ENCODE measurements around the gene MBL2.

MBL2 gene

DNA sequence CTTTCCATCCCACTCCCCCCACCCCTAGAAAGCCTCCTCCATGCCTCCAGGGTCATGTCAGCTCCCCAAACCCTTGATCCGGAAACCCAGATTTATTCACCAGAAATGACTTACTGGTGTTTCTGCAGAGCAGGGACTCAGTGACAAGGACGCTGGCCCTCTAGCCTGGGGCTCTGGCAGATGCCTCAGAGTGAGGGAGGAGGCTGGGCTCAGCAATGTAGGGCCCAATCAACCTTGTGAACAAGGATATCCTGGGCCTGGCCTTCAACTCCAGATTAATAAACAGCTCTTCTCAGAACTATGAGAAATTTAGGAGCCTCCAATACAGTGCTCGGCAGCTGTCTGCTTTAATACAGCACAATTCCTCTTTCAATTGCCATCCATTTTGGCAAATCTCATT, at the start of gene MBL2:
Gene MBL2 (minus strand): TSS at position 162 of the 400 bp plus-strand sequence. CDS start 1,149 bp downstream, outside the sequence.
- ATAC-seq (replicated peaks; ENCODE audit: extremely low read depth, poor library complexity, severe bottlenecking) = no peak
- Mint-ChIP-seq H3K27me3 (no peaks in the 10 kb centered on the region), H3K27ac (ENCODE audit: low read depth) (no peak within 1 kb of the TSS), H3K4me3 (no peak within 1 kb of the TSS), H3K36me3 (ENCODE audit: insufficient read depth) (no peaks in the 10 kb centered on the region), H3K9me3 (peaks cover 19% of the 10 kb centered on the region), H3K4me1 (no peaks in the 10 kb centered on the region)
- DNase-seq (ENCODE audit: low spot score in 2 of 2) = no peak

- Mint-ChIP-seq H3K27ac (ENCODE audit: low read depth) (no peak overlapping the region), H3K27me3 (no peaks in the 10 kb centered on the region), H3K36me3 (ENCODE audit: insufficient read depth) (no peaks in the 10 kb centered on the region), H3K9me3 (peaks cover 20% of the 10 kb centered on the region), H3K4me1 (no peaks in the 10 kb centered on the region), H3K4me3 (no peak overlapping the region)
- ATAC-seq (replicated peaks; ENCODE audit: extremely low read depth, poor library complexity, severe bottlenecking) (no peak), DNase-seq (ENCODE audit: low spot score in 2 of 2) (no peak)
Measured at GRCh38 chr10:52820309-52820708, 47.7 kb upstream of the MBL2 start.

- DNase-seq (ENCODE audit: low spot score in 2 of 2) (no peak), ATAC-seq (replicated peaks; ENCODE audit: extremely low read depth, poor library complexity, severe bottlenecking) (no peak)
- H3K27ac Mint-ChIP-seq (ENCODE audit: low read depth) = no peak overlapping the region
- H3K27me3 Mint-ChIP-seq = no peaks in the 10 kb centered on the region
- peaks cover 22% of the 10 kb centered on the region for H3K9me3 Mint-ChIP-seq
- no peaks in the 10 kb centered on the region for H3K4me1 Mint-ChIP-seq
- no peak overlapping the region for H3K4me3 Mint-ChIP-seq
- no peaks in the 10 kb centered on the region for H3K36me3 Mint-ChIP-seq (ENCODE audit: insufficient read depth)
Measured at GRCh38 chr10:52818019-52818418, 45.4 kb upstream of the MBL2 start.

- Mint-ChIP-seq H3K27me3 (no peaks in the 10 kb centered on the region), H3K4me3 (no peak overlapping the region), H3K4me1 (no peaks in the 10 kb centered on the region), H3K27ac (ENCODE audit: low read depth) (no peak overlapping the region), H3K36me3 (ENCODE audit: insufficient read depth) (no peaks in the 10 kb centered on the region), H3K9me3 (peaks cover 22% of the 10 kb centered on the region)
- ATAC-seq (replicated peaks; ENCODE audit: extremely low read depth, poor library complexity, severe bottlenecking) (no peak), DNase-seq (ENCODE audit: low spot score in 2 of 2) (no peak)
Measured at GRCh38 chr10:52814506-52814905, 41.9 kb upstream of the MBL2 start.

DNA sequence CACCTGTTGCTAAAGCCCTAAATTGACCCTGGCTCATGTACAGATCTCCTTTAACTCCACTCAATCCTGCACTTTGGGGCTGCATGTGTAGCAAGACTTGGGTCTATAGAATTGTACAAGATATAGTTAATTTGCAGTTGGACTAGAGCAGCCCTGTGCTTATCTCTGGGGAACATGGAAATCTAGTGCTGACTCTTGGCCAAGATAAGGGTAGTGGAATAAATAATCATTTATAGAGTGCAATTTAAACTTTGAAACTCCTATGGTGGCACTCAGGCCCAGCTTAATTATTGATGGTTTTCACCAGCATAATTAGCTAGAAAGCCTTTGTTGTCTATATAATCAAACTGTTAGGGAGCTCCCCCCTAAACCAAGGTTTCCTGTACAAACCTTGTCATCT, 39.2 kb upstream of the MBL2 start:
- H3K36me3 Mint-ChIP-seq (ENCODE audit: insufficient read depth) = no peaks in the 10 kb centered on the region
- H3K9me3 Mint-ChIP-seq = peaks cover 15% of the 10 kb centered on the region
- H3K4me1 Mint-ChIP-seq = no peaks in the 10 kb centered on the region
- ATAC-seq (replicated peaks; ENCODE audit: extremely low read depth, poor library complexity, severe bottlenecking) = no peak
- H3K27me3 Mint-ChIP-seq = no peaks in the 10 kb centered on the region
- H3K4me3 Mint-ChIP-seq = no peak overlapping the region
- H3K27ac Mint-ChIP-seq (ENCODE audit: low read depth) = no peak overlapping the region
- no peak for DNase-seq (ENCODE audit: low spot score in 2 of 2)

- Mint-ChIP-seq H3K4me3 (no peak overlapping the region), H3K27ac (ENCODE audit: low read depth) (no peak overlapping the region), H3K9me3 (peaks cover 12% of the 10 kb centered on the region), H3K27me3 (no peaks in the 10 kb centered on the region), H3K4me1 (no peaks in the 10 kb centered on the region), H3K36me3 (ENCODE audit: insufficient read depth) (no peaks in the 10 kb centered on the region)
- DNase-seq (ENCODE audit: low spot score in 2 of 2) (no peak), ATAC-seq (replicated peaks; ENCODE audit: extremely low read depth, poor library complexity, severe bottlenecking) (no peak)
Measured at GRCh38 chr10:52810761-52811160, 38.2 kb upstream of the MBL2 start.

DNA sequence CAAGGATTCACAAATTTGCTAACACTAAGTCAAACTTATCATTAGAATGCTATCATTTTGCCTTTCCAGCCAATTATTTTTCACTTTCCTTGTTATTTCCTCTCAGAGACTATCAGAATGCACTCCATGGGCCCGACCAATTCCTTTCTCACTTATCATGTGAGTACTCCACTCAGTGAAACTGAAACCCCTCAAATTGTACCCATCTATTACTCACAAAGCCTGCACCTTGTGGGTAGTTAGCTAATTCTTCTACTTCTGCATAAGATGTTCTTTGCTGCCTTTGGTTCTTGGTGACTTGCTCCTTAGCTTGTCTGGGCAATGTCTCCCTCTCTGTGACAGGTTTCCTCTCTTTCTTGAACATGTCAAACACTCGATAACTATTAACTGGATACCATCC, 35.2 kb upstream of the MBL2 start:
- H3K27ac Mint-ChIP-seq (ENCODE audit: low read depth) = no peak overlapping the region
- no peaks in the 10 kb centered on the region for H3K27me3 Mint-ChIP-seq
- H3K4me3 Mint-ChIP-seq = no peak overlapping the region
- no peaks in the 10 kb centered on the region for H3K36me3 Mint-ChIP-seq (ENCODE audit: insufficient read depth)
- H3K4me1 Mint-ChIP-seq = no peaks in the 10 kb centered on the region
- ATAC-seq (replicated peaks; ENCODE audit: extremely low read depth, poor library complexity, severe bottlenecking) (no peak), DNase-seq (ENCODE audit: low spot score in 2 of 2) (no peak)
- no peaks in the 10 kb centered on the region for H3K9me3 Mint-ChIP-seq

DNA sequence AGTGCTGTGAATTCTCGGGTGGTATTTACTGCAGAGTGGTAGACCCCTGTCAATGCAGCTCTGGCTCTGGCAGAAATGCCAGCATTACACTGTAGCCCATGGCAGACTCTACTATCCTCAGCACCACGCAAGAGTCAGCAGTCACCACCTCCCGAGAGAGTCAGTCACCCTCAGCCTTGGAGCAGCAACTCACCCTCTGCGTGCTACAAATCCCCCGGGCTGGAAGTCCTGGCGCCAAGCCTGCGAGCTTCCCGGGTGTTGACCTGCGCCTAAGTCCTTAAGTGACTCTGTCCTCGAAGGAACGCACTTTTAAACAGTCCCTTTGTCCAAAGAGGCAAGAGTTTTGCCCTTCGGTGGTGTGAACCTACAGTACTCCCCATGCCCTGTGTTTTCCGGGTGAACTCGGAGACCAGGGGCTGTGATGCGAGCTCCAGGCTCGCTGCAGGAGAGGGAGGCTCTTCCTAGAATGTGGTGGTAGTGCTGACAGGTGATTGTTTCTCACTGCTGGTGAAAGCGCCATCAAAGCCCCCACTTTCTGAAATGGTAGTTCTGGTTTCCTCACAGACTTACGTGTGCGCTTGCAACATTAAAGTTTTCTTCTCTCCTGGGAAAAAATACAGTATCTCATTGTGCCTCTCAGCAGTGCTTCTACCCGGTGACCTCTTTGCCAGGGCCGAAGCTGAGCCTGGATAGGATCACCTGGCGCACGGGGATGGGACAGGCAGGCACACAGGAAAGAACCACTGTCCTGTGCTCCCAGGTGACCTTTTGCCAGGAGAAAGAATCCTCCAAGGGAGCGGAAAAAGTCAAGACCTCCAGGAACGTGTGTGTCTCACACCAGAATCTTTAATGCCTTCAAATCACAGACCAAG, 33.1 kb upstream of the MBL2 start:
- no peaks in the 10 kb centered on the region for H3K27me3 Mint-ChIP-seq
- no peaks in the 10 kb centered on the region for H3K36me3 Mint-ChIP-seq (ENCODE audit: insufficient read depth)
- no peak for DNase-seq (ENCODE audit: low spot score in 2 of 2)
- H3K4me1 Mint-ChIP-seq = no peaks in the 10 kb centered on the region
- peaks cover 7% of the 10 kb centered on the region for H3K9me3 Mint-ChIP-seq
- no peak for ATAC-seq (replicated peaks; ENCODE audit: extremely low read depth, poor library complexity, severe bottlenecking)
- H3K4me3 Mint-ChIP-seq = no peak overlapping the region
- H3K27ac Mint-ChIP-seq (ENCODE audit: low read depth) = no peak overlapping the region

DNA sequence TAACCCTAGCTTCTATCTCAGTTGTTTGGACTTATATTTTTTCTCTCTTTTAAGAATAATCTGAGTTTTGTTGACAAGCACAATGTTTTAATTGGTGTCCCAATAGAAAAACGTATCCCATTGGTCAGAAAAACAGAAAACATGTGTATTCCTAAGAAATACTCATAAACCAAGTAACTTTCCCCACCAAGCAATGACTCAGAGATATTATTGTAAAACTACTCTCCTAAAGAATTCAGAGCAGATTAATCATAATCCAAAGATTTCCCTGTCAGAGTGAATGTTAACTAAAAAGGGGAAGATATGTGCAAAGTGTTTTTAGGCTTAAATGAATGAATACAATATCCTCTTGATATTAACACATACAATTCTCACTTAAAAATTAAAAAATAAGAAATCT, 29.4 kb upstream of the MBL2 start:
- ATAC-seq (replicated peaks; ENCODE audit: extremely low read depth, poor library complexity, severe bottlenecking) = no peak
- no peak for DNase-seq (ENCODE audit: low spot score in 2 of 2)
- no peaks in the 10 kb centered on the region for H3K36me3 Mint-ChIP-seq (ENCODE audit: insufficient read depth)
- no peaks in the 10 kb centered on the region for H3K27me3 Mint-ChIP-seq
- no peak overlapping the region for H3K27ac Mint-ChIP-seq (ENCODE audit: low read depth)
- H3K4me3 Mint-ChIP-seq = no peak overlapping the region
- peaks cover 26% of the 10 kb centered on the region for H3K9me3 Mint-ChIP-seq
- no peaks in the 10 kb centered on the region for H3K4me1 Mint-ChIP-seq

DNA sequence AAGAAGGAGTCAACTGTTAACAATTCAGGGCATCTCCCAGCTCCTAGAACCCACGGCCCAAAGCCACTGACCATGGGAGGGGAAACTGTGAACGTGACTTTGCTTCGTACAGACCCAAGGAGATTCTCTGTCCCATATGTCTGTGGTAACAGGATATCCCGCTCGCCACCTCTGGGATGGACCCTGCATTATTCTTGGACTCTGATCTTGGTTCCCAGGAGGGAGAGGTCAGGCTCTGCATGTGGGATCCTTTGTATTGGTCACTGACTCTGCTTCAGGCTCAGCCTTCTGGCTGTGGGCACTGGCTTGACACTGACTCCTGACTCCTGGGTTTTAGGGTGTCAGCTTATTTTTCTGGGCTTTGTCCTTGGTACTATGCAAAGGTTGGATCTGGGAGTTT, 13.5 kb upstream of the MBL2 start:
- Mint-ChIP-seq H3K36me3 (ENCODE audit: insufficient read depth) (no peaks in the 10 kb centered on the region), H3K9me3 (peaks cover 19% of the 10 kb centered on the region), H3K27me3 (no peaks in the 10 kb centered on the region), H3K4me3 (no peak overlapping the region), H3K27ac (ENCODE audit: low read depth) (no peak overlapping the region), H3K4me1 (no peaks in the 10 kb centered on the region)
- DNase-seq (ENCODE audit: low spot score in 2 of 2) = no peak
- no peak for ATAC-seq (replicated peaks; ENCODE audit: extremely low read depth, poor library complexity, severe bottlenecking)

GRCh38 chr10:52785418-52785817, 12.8 kb upstream of the MBL2 start:
- ATAC-seq (replicated peaks; ENCODE audit: extremely low read depth, poor library complexity, severe bottlenecking) (no peak), DNase-seq (ENCODE audit: low spot score in 2 of 2) (no peak)
- no peaks in the 10 kb centered on the region for H3K36me3 Mint-ChIP-seq (ENCODE audit: insufficient read depth)
- H3K4me3 Mint-ChIP-seq = no peak overlapping the region
- H3K27me3 Mint-ChIP-seq = no peaks in the 10 kb centered on the region
- H3K4me1 Mint-ChIP-seq = no peaks in the 10 kb centered on the region
- H3K27ac Mint-ChIP-seq (ENCODE audit: low read depth) = no peak overlapping the region
- peaks cover 21% of the 10 kb centered on the region for H3K9me3 Mint-ChIP-seq

GRCh38 chr10:52783726-52784125, 11.1 kb upstream of the MBL2 start:
- no peak overlapping the region for H3K27ac Mint-ChIP-seq (ENCODE audit: low read depth)
- no peak overlapping the region for H3K4me3 Mint-ChIP-seq
- H3K36me3 Mint-ChIP-seq (ENCODE audit: insufficient read depth) = no peaks in the 10 kb centered on the region
- no peaks in the 10 kb centered on the region for H3K4me1 Mint-ChIP-seq
- H3K9me3 Mint-ChIP-seq = peaks cover 29% of the 10 kb centered on the region
- DNase-seq (ENCODE audit: low spot score in 2 of 2) = no peak
- H3K27me3 Mint-ChIP-seq = no peaks in the 10 kb centered on the region
- no peak for ATAC-seq (replicated peaks; ENCODE audit: extremely low read depth, poor library complexity, severe bottlenecking)

DNA sequence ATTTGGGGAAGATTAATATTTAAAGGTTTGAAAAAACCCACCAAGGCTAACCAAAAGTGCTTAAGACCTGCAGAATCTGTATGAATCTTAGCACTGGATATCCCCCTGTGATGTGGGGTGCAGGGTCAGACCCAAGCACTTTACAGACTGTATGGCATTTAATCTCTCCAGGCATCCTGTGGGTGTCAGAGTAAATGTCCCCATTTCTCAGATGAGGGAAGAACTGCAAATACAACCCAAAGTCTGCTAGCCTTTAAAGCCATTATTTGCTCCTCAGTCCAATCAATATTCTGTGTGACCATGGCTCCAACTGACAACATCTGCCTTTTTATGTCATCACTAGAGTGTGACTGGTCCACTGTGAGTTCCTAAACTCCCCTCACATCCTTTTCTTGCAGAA, 10.0 kb upstream of the MBL2 start:
- DNase-seq (ENCODE audit: low spot score in 2 of 2) = no peak
- ATAC-seq (replicated peaks; ENCODE audit: extremely low read depth, poor library complexity, severe bottlenecking) = no peak

More for the DNA sequence above, 10.0 kb upstream of the MBL2 start:
- no peaks in the 10 kb centered on the region for H3K36me3 Mint-ChIP-seq (ENCODE audit: insufficient read depth)
- H3K27ac Mint-ChIP-seq (ENCODE audit: low read depth) = no peak overlapping the region
- H3K9me3 Mint-ChIP-seq = peaks cover 29% of the 10 kb centered on the region
- H3K27me3 Mint-ChIP-seq = no peaks in the 10 kb centered on the region
- no peak overlapping the region for H3K4me3 Mint-ChIP-seq
- H3K4me1 Mint-ChIP-seq = no peaks in the 10 kb centered on the region
